Left ventricle myocardium inferior (tissue), 1 donor: ENCODE results near the gene ALDH3B1. TPM values are rescaled to one million over a fixed set of nuclear protein-coding genes. Genes with fewer than 3 reads are reported as not detected.

Experiments used
- DNase-seq: peaks from one replicate; pipeline ENCODE4 v3.0.0-alpha.2; 2020
- H3K27ac ChIP-seq: fragments of 200-600 bp; replicated peaks from 2 replicates; pipeline ENCODE4 v1.8.0; 2021
- H3K27me3 ChIP-seq: fragments of 200-600 bp; 2 replicates; pipeline ENCODE4 v1.8.0; 2021; ENCODE audit warnings: low read depth
- H3K36me3 ChIP-seq: fragments of 200-600 bp; 2 replicates; pipeline ENCODE4 v1.8.0; 2021
- H3K4me1 ChIP-seq: fragments of 200-600 bp; 2 replicates; pipeline ENCODE4 v1.8.0; 2021
- H3K4me3 ChIP-seq: fragments of 200-600 bp; 2 replicates; pipeline ENCODE4 v1.8.0; 2021; ENCODE audit warnings: mild to moderate bottlenecking, moderate library complexity
- H3K9me3 ChIP-seq: fragments of 200-600 bp; replicated peaks from 2 replicates; pipeline ENCODE4 v1.8.0; 2021
- intact Hi-C: fragments of 100-400 bp; cut with micrococcal nuclease; formaldehyde crosslinking; loops from one replicate; pipeline ENCODE4 v1.11.0; 2022
- total RNA-seq: library from RNA; stranded (reverse); fragmentation: NEBNext Ultra II Directional; extraction: Animal tissue kit (Norgen Biotek cat#: 25700); gene quantifications from one replicate; pipeline ENCODE4 v1.2.1, GENCODE V29; 2021
- TF ChIP-seq, protein P1 (sequence below): fragments of 200-600 bp; IDR thresholded peaks from 2 replicates; pipeline ENCODE4 v1.8.0; 2021; ENCODE audit warnings: antibody characterized with exemption, mild to moderate bottlenecking, borderline replicate concordance
- donor health status: DM: no; HTN: yes; CAD: no; lungs with severe emphysema.

ALDH3B1 gene
- total RNA-seq, 1 donor from 2014 or later, result 3.7 TPM

DNA sequence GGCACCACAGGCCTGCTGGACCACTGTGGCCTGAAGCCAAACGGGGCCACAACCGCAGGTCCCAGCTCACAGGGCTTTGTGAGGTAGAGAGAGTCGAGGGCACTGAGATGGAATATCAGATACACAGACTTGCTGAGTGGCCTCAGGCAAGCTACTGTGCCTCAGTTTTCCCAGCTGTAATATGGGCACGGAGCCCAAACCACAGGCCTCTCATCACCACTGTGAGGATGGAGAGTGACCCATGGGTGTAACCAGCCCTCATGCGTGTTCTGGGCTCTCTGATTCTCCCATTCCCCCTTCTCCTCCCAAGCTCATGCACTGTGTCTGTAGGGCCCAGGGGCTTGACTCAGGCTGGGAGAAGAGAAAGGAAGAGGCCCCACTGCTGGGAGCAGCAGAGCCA lies 10.4 kb upstream of the ALDH3B1 start:
- intact Hi-C loops, result no loop called here

DNA sequence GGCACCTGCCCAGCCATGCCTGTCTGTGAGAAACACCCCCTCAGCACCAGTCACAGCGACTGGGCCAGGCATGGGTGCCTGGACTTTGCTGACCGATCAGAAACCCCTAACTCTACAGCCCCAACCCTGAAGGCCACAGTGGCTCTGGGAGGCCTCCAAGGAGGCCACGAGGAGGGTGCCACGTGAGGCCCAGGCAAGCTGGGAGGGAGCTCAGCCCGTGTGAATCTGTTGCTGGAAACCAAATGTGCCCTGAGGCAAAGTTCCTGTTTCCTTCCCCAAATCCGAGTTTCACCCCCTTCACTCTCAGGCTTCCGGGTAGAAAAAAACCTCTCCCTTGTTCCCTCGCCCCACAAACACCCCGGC lies 7.6 kb upstream of the ALDH3B1 start:
- Histone ChIP-seq H3K27me3 (no peaks in the 10 kb centered on the region), H3K4me3 (peak overlapping the region; percentile 82), H3K27ac (peak overlapping the region; percentile 83), H3K4me1 (peaks cover 19% of the 10 kb centered on the region), H3K36me3 (no peaks in the 10 kb centered on the region), H3K9me3 (no peaks in the 10 kb centered on the region)
- DNase-seq, result no peak
- TF ChIP-seq, protein P1, sequence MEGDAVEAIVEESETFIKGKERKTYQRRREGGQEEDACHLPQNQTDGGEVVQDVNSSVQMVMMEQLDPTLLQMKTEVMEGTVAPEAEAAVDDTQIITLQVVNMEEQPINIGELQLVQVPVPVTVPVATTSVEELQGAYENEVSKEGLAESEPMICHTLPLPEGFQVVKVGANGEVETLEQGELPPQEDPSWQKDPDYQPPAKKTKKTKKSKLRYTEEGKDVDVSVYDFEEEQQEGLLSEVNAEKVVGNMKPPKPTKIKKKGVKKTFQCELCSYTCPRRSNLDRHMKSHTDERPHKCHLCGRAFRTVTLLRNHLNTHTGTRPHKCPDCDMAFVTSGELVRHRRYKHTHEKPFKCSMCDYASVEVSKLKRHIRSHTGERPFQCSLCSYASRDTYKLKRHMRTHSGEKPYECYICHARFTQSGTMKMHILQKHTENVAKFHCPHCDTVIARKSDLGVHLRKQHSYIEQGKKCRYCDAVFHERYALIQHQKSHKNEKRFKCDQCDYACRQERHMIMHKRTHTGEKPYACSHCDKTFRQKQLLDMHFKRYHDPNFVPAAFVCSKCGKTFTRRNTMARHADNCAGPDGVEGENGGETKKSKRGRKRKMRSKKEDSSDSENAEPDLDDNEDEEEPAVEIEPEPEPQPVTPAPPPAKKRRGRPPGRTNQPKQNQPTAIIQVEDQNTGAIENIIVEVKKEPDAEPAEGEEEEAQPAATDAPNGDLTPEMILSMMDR, result no peak
- intact Hi-C loops, result no loop called here

More for the DNA sequence above, 10.4 kb upstream of the ALDH3B1 start:
- Histone ChIP-seq H3K27me3 (no peaks in the 10 kb centered on the region), H3K4me1 (peaks cover 18% of the 10 kb centered on the region), H3K36me3 (no peaks in the 10 kb centered on the region), H3K4me3 (no peak overlapping the region), H3K9me3 (no peaks in the 10 kb centered on the region), H3K27ac (no peak overlapping the region)
- TF ChIP-seq, protein P1, result no peak
- no peak for DNase-seq

DNA sequence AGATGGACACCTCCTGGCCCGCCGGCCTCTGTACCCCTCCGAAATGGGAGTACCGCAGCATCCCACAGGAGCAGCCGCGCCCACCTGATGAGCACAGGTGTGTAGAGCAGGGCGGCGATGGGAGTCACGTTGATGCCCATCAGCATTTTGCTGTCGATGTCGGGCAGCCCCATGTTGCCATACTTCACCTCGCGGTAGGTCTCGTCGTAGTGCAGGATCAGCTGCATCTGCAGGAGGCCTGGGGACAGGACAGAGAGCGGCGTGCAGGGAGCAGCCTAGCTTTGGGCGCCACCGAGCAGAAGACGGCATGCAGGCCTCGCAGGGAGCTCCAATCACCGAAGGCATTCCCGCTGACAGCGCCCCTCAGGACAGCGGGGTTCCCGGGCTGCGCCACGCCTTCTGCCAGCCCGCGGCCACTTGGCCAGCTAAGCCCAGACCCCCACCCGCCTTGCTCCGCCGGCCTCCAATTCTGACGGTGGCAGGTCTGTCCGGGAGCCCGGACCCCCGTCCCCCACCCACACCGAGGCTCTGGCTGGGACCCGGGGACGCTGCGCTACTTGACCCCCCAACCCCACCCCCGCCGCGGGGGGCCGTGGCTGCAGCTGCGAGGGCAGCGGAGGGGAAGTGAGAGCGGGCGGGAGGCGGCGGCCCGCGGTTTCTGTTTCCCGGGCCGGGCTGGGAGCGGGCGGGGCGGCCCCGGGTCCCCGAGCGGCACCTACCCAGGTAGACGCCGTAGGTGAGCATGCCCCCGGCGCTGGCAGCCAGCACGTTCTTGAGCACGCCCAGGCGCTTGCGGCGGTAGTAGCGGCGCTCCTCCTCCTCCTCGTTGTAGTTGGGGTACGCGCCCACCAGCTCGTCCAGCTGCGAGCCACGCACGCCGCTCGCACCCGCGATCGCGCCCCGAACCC lies 6.9 kb upstream of the ALDH3B1 start:
- H3K4me3 ChIP-seq, result peak overlapping the region; percentile 82
- no peaks in the 10 kb centered on the region for H3K36me3 ChIP-seq
- intact Hi-C loops, result no loop called here
- no peaks in the 10 kb centered on the region for H3K9me3 ChIP-seq
- H3K27ac ChIP-seq, result peak overlapping the region; percentile 83
- DNase-seq, result no peak
- H3K27me3 ChIP-seq, result no peaks in the 10 kb centered on the region
- H3K4me1 ChIP-seq, result peaks cover 20% of the 10 kb centered on the region
- TF ChIP-seq, protein P1, result no peak

DNA sequence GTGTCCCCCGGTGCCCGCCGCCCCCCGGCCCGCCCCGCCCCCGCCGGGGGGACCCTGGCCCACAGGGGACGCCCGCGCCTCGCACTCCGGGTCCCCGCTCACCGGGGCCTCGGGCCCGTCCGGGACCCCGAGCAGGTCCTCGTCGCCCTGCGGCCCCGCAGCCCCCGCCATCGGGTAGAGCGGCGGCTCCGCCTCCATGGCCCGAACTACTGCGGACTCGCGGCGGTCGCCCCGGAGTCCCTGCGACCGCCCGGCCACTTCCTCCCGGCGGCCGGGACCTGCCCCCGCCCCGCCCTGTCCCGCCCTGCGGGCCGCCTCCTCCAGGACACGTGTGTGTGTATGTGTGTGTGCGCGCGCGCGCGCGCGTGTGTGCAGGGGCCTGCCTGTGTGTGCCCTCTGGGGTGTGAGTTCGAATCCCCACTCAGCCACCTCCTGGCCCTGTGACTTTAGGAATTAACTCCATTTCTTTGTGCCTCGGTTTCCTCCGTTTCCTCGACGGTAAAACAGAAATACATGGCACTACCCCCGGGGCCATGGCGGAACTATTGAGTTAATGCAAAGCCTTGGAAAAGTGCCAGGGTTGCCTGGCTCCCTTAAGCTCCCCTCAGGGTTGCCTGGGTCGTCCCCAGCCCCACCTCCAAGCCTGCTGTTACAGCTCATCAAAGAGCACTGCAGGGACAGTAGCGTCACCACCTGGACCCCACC lies 6.1 kb upstream of the ALDH3B1 start, which contains the start of gene UNC93B1:
TSS of gene UNC93B1 (minus strand) at position 252 of the 705 bp plus-strand sequence. CDS start at position 198, 54 bp downstream.
- peak within 1 kb of the TSS; percentile 82 for H3K4me3 ChIP-seq
- H3K27ac ChIP-seq, result peak within 1 kb of the TSS; percentile 83

More for the DNA sequence above, 6.1 kb upstream of the ALDH3B1 start, which contains the start of gene UNC93B1:
- Histone ChIP-seq H3K9me3 (no peaks in the 10 kb centered on the region), H3K36me3 (no peaks in the 10 kb centered on the region), H3K4me1 (peaks cover 26% of the 10 kb centered on the region), H3K27me3 (no peaks in the 10 kb centered on the region)
- peak; percentile 90 for DNase-seq
- TF ChIP-seq, protein P1, result no peak
- intact Hi-C loops, result no loop called here
